Measurements from ENCODE around the gene CCND1.

The CCND1 gene

GRCh38 chr11:69642549-69642912 is 1.6 kb downstream of the CCND1 start:
- DNase-seq: no peak

GRCh38 chr11:69642913-69643632 is 2.1 kb downstream of the CCND1 start:
- DNase-seq: no peak

DNA sequence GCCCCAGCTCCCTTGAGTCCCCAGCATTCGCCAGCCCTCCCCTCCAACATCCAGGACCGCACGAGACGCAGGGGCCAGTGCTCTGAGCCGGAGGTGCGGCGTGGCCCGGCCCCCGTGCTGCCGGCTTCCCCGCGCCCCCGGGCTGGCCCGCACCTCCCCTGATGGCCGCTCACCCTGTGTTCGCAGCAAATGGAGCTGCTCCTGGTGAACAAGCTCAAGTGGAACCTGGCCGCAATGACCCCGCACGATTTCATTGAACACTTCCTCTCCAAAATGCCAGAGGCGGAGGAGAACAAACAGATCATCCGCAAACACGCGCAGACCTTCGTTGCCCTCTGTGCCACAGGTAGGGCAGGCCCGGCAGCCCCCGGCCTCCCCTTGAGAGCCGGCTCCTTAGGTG is 2.7 kb downstream of the CCND1 start:
- DNase-seq: no peak

DNA sequence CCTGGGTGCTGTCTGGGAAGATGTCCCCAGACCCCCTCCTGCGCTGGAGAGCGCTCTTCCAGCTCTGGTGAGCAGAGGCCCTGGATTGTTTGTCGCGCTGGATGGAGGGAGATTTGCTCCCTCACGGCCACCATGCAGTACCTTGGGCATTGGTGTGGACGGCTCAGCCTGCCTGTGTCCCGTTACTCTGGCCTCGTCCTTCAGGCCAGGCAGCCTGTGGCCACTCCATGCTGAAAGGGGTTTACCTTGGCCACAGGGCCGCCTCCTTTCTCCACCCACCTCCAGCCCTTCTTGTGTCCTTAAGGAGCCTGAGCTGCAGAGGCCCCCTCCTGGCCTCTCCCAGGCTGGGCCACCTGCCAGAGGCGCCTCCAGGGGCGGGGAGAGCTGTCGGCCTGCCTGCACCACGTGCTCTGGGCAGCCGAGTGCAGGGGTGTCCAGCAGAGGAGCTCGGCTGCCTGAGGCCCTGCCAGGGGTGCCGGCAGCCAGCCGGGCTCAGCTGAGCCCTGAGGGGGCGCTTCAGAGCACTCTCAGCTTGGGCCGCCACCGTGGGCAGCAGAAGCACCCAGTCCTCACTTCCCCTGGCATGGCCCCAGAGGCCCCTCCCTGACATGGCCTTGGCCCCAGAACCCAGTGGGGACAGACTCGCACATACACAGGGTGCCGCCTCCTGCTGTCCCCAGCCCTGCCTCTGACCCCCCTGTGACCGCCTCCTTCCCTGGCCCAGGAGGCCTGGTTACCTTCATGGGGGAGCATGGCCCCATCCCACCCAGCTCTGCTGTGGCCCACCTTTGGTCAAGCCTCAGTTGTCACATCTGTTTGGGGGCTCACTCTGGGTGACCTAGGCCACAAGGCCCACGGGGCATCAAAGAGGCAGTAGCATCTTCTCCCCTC is 3.4 kb downstream of the CCND1 start:
- DNase-seq: no peak

DNA sequence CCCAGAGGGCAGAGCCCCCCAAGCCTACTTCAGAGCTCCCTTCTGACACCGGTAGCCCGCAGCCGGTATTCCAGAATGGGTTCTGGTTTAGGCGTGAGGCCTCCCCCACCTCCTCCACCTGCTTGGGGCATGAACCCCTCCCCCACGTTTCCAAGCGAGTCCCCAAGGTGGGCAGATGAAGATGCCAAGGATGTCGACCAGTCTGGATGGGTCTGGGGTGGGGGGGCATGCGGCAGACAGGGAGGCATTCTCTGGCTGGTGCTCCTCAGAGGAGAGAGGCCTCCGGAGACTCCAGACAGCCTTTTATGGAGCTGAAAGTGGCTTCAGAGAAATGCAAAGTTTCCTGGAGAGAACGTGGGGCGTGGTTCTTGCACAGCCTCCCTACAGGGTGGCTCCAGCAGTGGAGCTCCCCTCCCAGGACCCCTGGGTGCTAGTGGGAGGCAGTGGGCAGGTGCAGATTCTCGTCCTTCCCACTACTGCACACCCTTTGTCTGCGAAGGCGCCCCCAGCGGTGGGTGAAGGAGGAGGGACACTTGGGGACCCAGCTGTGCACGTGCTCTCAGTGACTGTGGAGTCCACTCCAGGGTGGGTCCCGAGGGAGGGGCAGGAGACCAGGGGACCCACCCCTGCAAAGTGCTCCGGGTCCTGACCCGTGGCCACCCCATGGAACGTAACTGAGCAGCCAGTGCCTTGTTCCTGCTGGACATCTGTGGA is 4.2 kb downstream of the CCND1 start:
- DNase-seq: no peak

GRCh38 chr11:69645801-69646492 is 5.0 kb downstream of the CCND1 start:
- DNase-seq: no peak

- DNase-seq: no peak
Measured at GRCh38 chr11:69646493-69647389, 5.8 kb downstream of the CCND1 start.

- no peak for DNase-seq
Measured at GRCh38 chr11:69647390-69647748, 6.4 kb downstream of the CCND1 start.

GRCh38 chr11:69647761-69648497 is 7.0 kb downstream of the CCND1 start:
- DNase-seq: no peak

GRCh38 chr11:69648679-69649575 is 8.0 kb downstream of the CCND1 start:
- DNase-seq: no peak

DNA sequence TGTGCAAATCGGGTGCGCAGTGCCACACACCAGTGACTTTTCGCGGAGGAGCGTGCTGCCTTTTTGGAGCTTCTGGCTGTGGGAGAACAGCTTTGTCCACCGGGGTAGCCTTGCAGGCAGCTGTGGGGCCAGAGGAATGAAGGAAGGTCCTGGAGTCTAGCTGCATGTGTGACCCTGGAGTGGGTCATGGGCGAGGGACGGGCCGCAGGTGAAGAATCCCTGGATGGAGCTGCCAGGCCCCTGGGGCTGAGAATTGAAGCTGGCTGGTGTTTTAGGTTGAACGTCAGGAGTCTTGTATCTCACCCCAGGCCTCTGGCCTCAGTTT is 8.6 kb downstream of the CCND1 start:
- DNase-seq: no peak

GRCh38 chr11:69650081-69650831 is 9.3 kb downstream of the CCND1 start:
- DNase-seq: no peak

DNA sequence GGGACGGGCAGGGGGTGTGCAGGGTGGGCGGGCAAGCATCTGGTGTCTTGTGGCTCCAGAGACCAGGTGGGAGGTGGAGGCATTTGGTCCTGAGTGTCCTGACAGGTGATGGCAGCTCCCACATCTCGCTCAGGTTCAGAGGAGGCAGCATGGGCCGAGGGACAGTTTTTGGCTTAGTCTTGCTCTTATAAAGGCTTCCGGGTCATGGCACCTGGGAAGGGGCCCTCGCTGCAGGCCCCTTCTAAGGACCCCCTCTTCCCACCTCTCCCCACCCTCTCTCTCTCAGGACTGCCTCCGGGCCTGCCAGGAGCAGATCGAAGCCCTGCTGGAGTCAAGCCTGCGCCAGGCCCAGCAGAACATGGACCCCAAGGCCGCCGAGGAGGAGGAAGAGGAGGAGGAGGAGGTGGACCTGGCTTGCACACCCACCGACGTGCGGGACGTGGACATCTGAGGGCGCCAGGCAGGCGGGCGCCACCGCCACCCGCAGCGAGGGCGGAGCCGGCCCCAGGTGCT is 9.9 kb downstream of the CCND1 start:
- no peak for DNase-seq

DNA sequence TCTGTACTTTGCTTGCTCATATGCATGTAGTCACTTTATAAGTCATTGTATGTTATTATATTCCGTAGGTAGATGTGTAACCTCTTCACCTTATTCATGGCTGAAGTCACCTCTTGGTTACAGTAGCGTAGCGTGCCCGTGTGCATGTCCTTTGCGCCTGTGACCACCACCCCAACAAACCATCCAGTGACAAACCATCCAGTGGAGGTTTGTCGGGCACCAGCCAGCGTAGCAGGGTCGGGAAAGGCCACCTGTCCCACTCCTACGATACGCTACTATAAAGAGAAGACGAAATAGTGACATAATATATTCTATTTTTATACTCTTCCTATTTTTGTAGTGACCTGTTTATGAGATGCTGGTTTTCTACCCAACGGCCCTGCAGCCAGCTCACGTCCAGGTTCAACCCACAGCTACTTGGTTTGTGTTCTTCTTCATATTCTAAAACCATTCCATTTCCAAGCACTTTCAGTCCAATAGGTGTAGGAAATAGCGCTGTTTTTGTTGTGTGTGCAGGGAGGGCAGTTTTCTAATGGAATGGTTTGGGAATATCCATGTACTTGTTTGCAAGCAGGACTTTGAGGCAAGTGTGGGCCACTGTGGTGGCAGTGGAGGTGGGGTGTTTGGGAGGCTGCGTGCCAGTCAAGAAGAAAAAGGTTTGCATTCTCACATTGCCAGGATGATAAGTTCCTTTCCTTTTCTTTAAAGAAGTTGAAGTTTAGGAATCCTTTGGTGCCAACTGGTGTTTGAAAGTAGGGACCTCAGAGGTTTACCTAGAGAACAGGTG is 11.1 kb downstream of the CCND1 start:
- no peak for DNase-seq

DNA sequence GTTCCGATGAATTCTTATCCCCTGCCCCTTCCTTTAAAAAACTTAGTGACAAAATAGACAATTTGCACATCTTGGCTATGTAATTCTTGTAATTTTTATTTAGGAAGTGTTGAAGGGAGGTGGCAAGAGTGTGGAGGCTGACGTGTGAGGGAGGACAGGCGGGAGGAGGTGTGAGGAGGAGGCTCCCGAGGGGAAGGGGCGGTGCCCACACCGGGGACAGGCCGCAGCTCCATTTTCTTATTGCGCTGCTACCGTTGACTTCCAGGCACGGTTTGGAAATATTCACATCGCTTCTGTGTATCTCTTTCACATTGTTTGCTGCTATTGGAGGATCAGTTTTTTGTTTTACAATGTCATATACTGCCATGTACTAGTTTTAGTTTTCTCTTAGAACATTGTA is 12.0 kb downstream of the CCND1 start:
- DNase-seq: no peak

DNA sequence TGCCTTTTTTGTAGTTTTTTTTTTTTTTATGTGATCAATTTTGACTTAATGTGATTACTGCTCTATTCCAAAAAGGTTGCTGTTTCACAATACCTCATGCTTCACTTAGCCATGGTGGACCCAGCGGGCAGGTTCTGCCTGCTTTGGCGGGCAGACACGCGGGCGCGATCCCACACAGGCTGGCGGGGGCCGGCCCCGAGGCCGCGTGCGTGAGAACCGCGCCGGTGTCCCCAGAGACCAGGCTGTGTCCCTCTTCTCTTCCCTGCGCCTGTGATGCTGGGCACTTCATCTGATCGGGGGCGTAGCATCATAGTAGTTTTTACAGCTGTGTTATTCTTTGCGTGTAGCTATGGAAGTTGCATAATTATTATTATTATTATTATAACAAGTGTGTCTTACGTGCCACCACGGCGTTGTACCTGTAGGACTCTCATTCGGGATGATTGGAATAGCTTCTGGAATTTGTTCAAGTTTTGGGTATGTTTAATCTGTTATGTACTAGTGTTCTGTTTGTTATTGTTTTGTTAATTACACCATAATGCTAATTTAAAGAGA is 12.5 kb downstream of the CCND1 start:
- DNase-seq: no peak

DNA sequence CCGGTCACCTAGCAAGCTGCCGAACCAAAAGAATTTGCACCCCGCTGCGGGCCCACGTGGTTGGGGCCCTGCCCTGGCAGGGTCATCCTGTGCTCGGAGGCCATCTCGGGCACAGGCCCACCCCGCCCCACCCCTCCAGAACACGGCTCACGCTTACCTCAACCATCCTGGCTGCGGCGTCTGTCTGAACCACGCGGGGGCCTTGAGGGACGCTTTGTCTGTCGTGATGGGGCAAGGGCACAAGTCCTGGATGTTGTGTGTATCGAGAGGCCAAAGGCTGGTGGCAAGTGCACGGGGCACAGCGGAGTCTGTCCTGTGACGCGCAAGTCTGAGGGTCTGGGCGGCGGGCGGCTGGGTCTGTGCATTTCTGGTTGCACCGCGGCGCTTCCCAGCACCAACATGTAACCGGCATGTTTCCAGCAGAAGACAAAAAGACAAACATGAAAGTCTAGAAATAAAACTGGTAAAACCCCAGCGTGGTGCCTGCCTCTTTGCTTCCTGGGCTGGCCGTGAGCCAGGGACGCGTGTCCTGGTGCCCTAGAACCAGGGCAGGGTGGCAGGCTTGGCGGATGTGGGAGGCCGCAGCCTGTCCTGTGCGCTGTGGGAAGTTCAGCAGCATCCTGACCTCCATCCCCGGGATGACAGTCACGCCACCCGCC is 13.2 kb downstream of the CCND1 start:
- no peak for DNase-seq
